SW480 (cell line): ENCODE data around the gene BCAS3.

Experiments used
- DNase-seq: peaks from one replicate; pipeline ENCODE4 v3.0.0-alpha.2; 2016; ENCODE audit warnings: low spot score

BCAS3 gene

GRCh38 chr17:61398721-61399130, 721.1 kb downstream of the BCAS3 start:
- no peak for DNase-seq

- peak; percentile 72 for DNase-seq
Observed at GRCh38 chr17:61399131-61400065, 721.7 kb downstream of the BCAS3 start, which contains the start of gene TBX2. TBX2 (plus strand) TSS chr17:61399843; CDS start chr17:61400177, 334 bp downstream.

- peak; percentile 32 for DNase-seq
Observed at GRCh38 chr17:61400066-61400716, 722.5 kb downstream of the BCAS3 start.

- no peak for DNase-seq
Observed at GRCh38 chr17:61400717-61401388, 723.2 kb downstream of the BCAS3 start.

- DNase-seq: no peak
Observed at GRCh38 chr17:61401389-61402072, 723.9 kb downstream of the BCAS3 start.

- no peak for DNase-seq
Observed at GRCh38 chr17:61402073-61402541, 724.5 kb downstream of the BCAS3 start.

- DNase-seq: no peak
Observed at GRCh38 chr17:61402978-61403800, 725.5 kb downstream of the BCAS3 start.

GRCh38 chr17:61403801-61404662, 726.4 kb downstream of the BCAS3 start:
- no peak for DNase-seq

GRCh38 chr17:61404663-61404912, 726.9 kb downstream of the BCAS3 start:
- DNase-seq: no peak

GRCh38 chr17:61404913-61405685, 727.4 kb downstream of the BCAS3 start:
- DNase-seq: no peak

- no peak for DNase-seq
Observed at GRCh38 chr17:61405686-61406536, 728.3 kb downstream of the BCAS3 start.

GRCh38 chr17:61406537-61406845, 728.8 kb downstream of the BCAS3 start:
- DNase-seq: no peak

GRCh38 chr17:61406971-61407911, 729.6 kb downstream of the BCAS3 start:
- no peak for DNase-seq

GRCh38 chr17:61408151-61409041, 730.7 kb downstream of the BCAS3 start:
- DNase-seq: no peak

GRCh38 chr17:61409301-61410112, 731.9 kb downstream of the BCAS3 start:
- peak; percentile 53 for DNase-seq
